H9 (cell line): ENCODE measurements around the gene TRMT1. TPM values are rescaled to one million over a fixed set of nuclear protein-coding genes. Genes with fewer than 3 reads are reported as not detected.

ENCODE experiments used
- DNase-seq: peaks from one replicate; pipeline ENCODE4 v3.0.0-alpha.2; 2017
- H2AFZ ChIP-seq: one replicate; pipeline ENCODE4 v1.6.1; 2013; ENCODE audit warnings: mild to moderate bottlenecking, low read length, control low read depth, moderate library complexity
- H2AK5ac ChIP-seq: 2 replicates; pipeline ENCODE4 v1.6.1; 2013; ENCODE audit warnings: low read length, control low read depth, mixed read lengths; ENCODE audit not compliant: insufficient read length
- H2BK120ac ChIP-seq: one replicate; pipeline ENCODE4 v1.6.1; 2013; ENCODE audit warnings: low read depth, mild to moderate bottlenecking, low read length, control low read depth, inconsistent platforms; ENCODE audit not compliant: poor library complexity, severe bottlenecking
- H2BK12ac ChIP-seq: 2 replicates; pipeline ENCODE4 v1.6.1; 2013; ENCODE audit warnings: low read length, control low read depth, mixed read lengths, low read depth; ENCODE audit not compliant: insufficient read length
- H2BK15ac ChIP-seq: 2 replicates; pipeline ENCODE4 v1.6.1; 2013; ENCODE audit warnings: low read depth, low read length, control low read depth
- H2BK20ac ChIP-seq: one replicate; pipeline ENCODE4 v1.6.1; 2013; ENCODE audit warnings: low read depth, mild to moderate bottlenecking, low read length, control low read depth, inconsistent platforms; ENCODE audit not compliant: poor library complexity, severe bottlenecking
- H2BK5ac ChIP-seq: 2 replicates; pipeline ENCODE4 v1.6.1; 2013; ENCODE audit warnings: low read length, control low read depth, mixed read lengths; ENCODE audit not compliant: insufficient read length
- H3K14ac ChIP-seq: 2 replicates; pipeline ENCODE4 v1.6.1; 2013; ENCODE audit warnings: low read length, control low read depth; ENCODE audit not compliant: insufficient read depth
- H3K18ac ChIP-seq: 2 replicates; pipeline ENCODE4 v1.6.1; 2013; ENCODE audit warnings: low read depth, mild to moderate bottlenecking, mixed read lengths, low read length, control low read depth; ENCODE audit not compliant: insufficient read length
- H3K23ac ChIP-seq: 2 replicates; pipeline ENCODE4 v1.6.1; 2013; ENCODE audit warnings: low read length, control low read depth, mixed read lengths, low read depth; ENCODE audit not compliant: insufficient read length
- H3K23me2 ChIP-seq: 2 replicates; pipeline ENCODE4 v1.6.1; 2013; ENCODE audit warnings: low read depth, mild to moderate bottlenecking, mixed read lengths, low read length, control low read depth; ENCODE audit not compliant: insufficient read length, poor library complexity, severe bottlenecking
- H3K27ac ChIP-seq: 2 replicates; pipeline ENCODE4 v1.5.1; 2013; ENCODE audit warnings: low read length, control low read depth, mixed read lengths, low read depth; ENCODE audit not compliant: insufficient read length
- H3K27me3 ChIP-seq: 2 replicates; pipeline ENCODE4 v1.6.1; 2013; ENCODE audit warnings: low read length, control low read depth, inconsistent platforms; ENCODE audit not compliant: insufficient read depth
- H3K4ac ChIP-seq: 2 replicates; pipeline ENCODE4 v1.6.1; 2013; ENCODE audit warnings: low read depth, mild to moderate bottlenecking, control low read depth, inconsistent platforms, low read length, moderate library complexity
- H3K4me1 ChIP-seq: 2 replicates; pipeline ENCODE4 v1.6.1; 2013; ENCODE audit warnings: low read length, control low read depth, inconsistent platforms; ENCODE audit not compliant: insufficient read depth
- H3K4me2 ChIP-seq: 2 replicates; pipeline ENCODE4 v1.6.1; 2013; ENCODE audit warnings: low read length, control low read depth, mixed read lengths; ENCODE audit not compliant: insufficient read length, insufficient read depth
- H3K56ac ChIP-seq: 2 replicates; pipeline ENCODE4 v1.6.1; 2013; ENCODE audit warnings: low read depth, mild to moderate bottlenecking, mixed read lengths, low read length, control low read depth; ENCODE audit not compliant: insufficient read length
- H3K79me1 ChIP-seq: 2 replicates; pipeline ENCODE4 v1.6.1; 2013; ENCODE audit warnings: low read depth, mild to moderate bottlenecking, moderate library complexity, low read length, control low read depth, inconsistent platforms; ENCODE audit not compliant: insufficient read depth, poor library complexity, severe bottlenecking
- H3K79me2 ChIP-seq: 2 replicates; pipeline ENCODE4 v1.6.1; 2013; ENCODE audit warnings: low read length, control low read depth, inconsistent platforms; ENCODE audit not compliant: insufficient read depth
- H3K9ac ChIP-seq: 2 replicates; pipeline ENCODE4 v1.6.1; 2013; ENCODE audit warnings: low read length, control low read depth, mixed read lengths; ENCODE audit not compliant: insufficient read length; ENCODE audit errors: extremely low read depth
- H3K9me3 ChIP-seq: one replicate; pipeline ENCODE4 v1.6.1; 2013; ENCODE audit warnings: low read depth, low read length, inconsistent platforms; ENCODE audit not compliant: control insufficient read depth
- H3T11ph ChIP-seq: one replicate; pipeline ENCODE4 v1.6.1; 2013; ENCODE audit warnings: mild to moderate bottlenecking, low read length, control low read depth, inconsistent platforms
- H4K20me1 ChIP-seq: one replicate; pipeline ENCODE4 v1.6.1; 2013; ENCODE audit not compliant: control insufficient read depth, insufficient read length, insufficient read depth
- H4K5ac ChIP-seq: 2 replicates; pipeline ENCODE4 v1.6.1; 2013; ENCODE audit warnings: low read depth, mild to moderate bottlenecking, mixed read lengths, low read length, control low read depth; ENCODE audit not compliant: insufficient read length
- H4K8ac ChIP-seq: replicated peaks from 2 replicates; pipeline ENCODE4 v1.6.1; 2013; ENCODE audit warnings: low read length, control low read depth, mixed read lengths, low read depth; ENCODE audit not compliant: insufficient read length
- H4K91ac ChIP-seq: 2 replicates; pipeline ENCODE4 v1.6.1; 2013; ENCODE audit warnings: low read depth, mild to moderate bottlenecking, moderate library complexity, mixed read lengths, low read length, control low read depth; ENCODE audit not compliant: insufficient read length
- H3K27ac Mint-ChIP-seq, 3 experiments: 2 replicates in 2 of 3; 3 replicates in 1 of 3; pipeline ENCODE4 v1.8.0; 2020 to 2021; ENCODE audit warnings: mixed read lengths in 3 of 3, mild to moderate bottlenecking in 1 of 3, moderate library complexity in 1 of 3
- H3K27me3 Mint-ChIP-seq: 2 replicates; pipeline ENCODE4 v1.8.0; 2021; ENCODE audit warnings: low read depth, mild to moderate bottlenecking, moderate library complexity, mixed read lengths
- H3K36me3 Mint-ChIP-seq, 3 experiments: 2 replicates in 2 of 3; 3 replicates in 1 of 3; pipeline ENCODE4 v1.8.0; 2020 to 2021; ENCODE audit warnings: low read depth in 3 of 3, mixed read lengths in 3 of 3; ENCODE audit not compliant: insufficient read depth in 1 of 3
- H3K4me1 Mint-ChIP-seq, 2 experiments: 2 replicates each; pipeline ENCODE4 v1.8.0; 2020; ENCODE audit warnings: mixed read lengths in 2 of 2
- H3K4me3 Mint-ChIP-seq, 2 experiments: 2 replicates in 1 of 2; 3 replicates in 1 of 2; pipeline ENCODE4 v1.8.0; 2020 to 2021; ENCODE audit warnings: mild to moderate bottlenecking in 2 of 2, mixed read lengths in 2 of 2, moderate library complexity in 1 of 2
- H3K9me3 Mint-ChIP-seq, 2 experiments: 2 replicates in 1 of 2; 3 replicates in 1 of 2; pipeline ENCODE4 v1.8.0; 2020; ENCODE audit warnings: mild to moderate bottlenecking in 2 of 2, mixed read lengths in 2 of 2, moderate library complexity in 1 of 2
- WGBS: extraction: QIAGEN DNeasy Blood & Tissue Kit; methylation state at CpG from one replicate; pipeline ENCODE4 v1.1.7; 2013; ENCODE audit warnings: missing lambda C conversion rate, low lambda C conversion rate, mixed read lengths; ENCODE audit not compliant: insufficient read length; ENCODE audit errors: extremely low coverage; 5-methylcytosine and 5-hydroxymethylcytosine counted together
- total RNA-seq: library from RNA; stranded (reverse); gene quantifications from 2 replicates; pipeline ENCODE4 v1.2.1, GENCODE V29; 2021
- TF ChIP-seq, protein P1 (sequence below): fragments of 200-600 bp; sonication (generic); conservative IDR thresholded peaks from 3 replicates; pipeline ENCODE4 v1.8.0; 2021; ENCODE audit warnings: antibody characterized with exemption, mild to moderate bottlenecking

The TRMT1 gene
- total RNA-seq, 1 experiment from 2014 or later: 95.7 TPM

DNA sequence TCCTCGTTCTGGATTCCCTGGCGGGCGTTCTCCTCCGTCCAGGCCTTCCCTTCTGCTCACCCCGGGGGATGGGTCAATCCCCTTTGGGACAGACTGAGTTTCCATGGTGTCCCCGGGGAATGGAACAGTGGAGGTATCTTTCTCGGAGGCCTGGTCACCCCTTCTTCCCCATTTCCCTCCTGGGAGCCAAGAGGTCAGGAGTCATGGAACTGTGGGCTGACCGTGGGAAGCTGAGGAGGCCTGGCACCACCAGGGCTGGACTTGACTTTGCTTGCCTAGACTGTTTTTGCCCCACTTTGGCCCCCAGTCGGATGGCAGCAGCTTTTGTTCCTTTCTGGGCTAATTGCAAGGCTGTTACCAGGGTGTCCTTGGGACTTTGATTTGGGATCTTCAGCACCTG lies 3.5 kb upstream of the TRMT1 start:
- DNase-seq: peak; percentile 13
- no peak overlapping the region for H2BK15ac ChIP-seq

More for the DNA sequence above, 3.5 kb upstream of the TRMT1 start:
- Histone ChIP-seq H3K4me1 (peaks cover 11% of the 10 kb centered on the region; the same call in 1 of the 2 replicates), H3K23ac (no peak overlapping the region), H2AK5ac (no peak overlapping the region), H2BK120ac (no peak overlapping the region), H3K4ac (no peak overlapping the region), H4K20me1 (no peaks in the 10 kb centered on the region), H4K5ac (no peak overlapping the region), H2BK20ac (no peak overlapping the region), H3K79me2 (peaks cover 62% of the 10 kb centered on the region), H4K8ac (no peak overlapping the region), H3K14ac (no peak overlapping the region), H2BK5ac (no peak overlapping the region), H2AFZ (no peak overlapping the region), H3T11ph (no peak overlapping the region), H2BK12ac (no peak overlapping the region), H3K9ac (no peak overlapping the region), H3K4me2 (no peak overlapping the region), H3K27me3 (no peaks in the 10 kb centered on the region), H3K18ac (no peak overlapping the region), H3K23me2 (peaks cover 11% of the 10 kb centered on the region), H4K91ac (no peak overlapping the region), H3K27ac (no peak overlapping the region), H3K79me1 (peaks cover 2% of the 10 kb centered on the region), H3K9me3 (no peaks in the 10 kb centered on the region), H3K56ac (no peak overlapping the region)
- no CpG with 5 or more reads among the region's 9 CpGs for WGBS
- Mint-ChIP-seq H3K9me3 (peaks cover 0 to 1% of the 10 kb centered on the region in 2 experiments; a peak in 2 of 5 replicates), H3K4me3 (peak overlapping the region; percentile 82 to 93), H3K27ac (no peak overlapping the region), H3K27me3 (no peaks in the 10 kb centered on the region), H3K36me3 (peaks cover 10 to 53% (median 42%) of the 10 kb centered on the region in 3 experiments; a peak in 6 of 7 replicates), H3K4me1 (peaks cover 52 to 56% of the 10 kb centered on the region in 2 experiments)
- TF ChIP-seq, protein P1, sequence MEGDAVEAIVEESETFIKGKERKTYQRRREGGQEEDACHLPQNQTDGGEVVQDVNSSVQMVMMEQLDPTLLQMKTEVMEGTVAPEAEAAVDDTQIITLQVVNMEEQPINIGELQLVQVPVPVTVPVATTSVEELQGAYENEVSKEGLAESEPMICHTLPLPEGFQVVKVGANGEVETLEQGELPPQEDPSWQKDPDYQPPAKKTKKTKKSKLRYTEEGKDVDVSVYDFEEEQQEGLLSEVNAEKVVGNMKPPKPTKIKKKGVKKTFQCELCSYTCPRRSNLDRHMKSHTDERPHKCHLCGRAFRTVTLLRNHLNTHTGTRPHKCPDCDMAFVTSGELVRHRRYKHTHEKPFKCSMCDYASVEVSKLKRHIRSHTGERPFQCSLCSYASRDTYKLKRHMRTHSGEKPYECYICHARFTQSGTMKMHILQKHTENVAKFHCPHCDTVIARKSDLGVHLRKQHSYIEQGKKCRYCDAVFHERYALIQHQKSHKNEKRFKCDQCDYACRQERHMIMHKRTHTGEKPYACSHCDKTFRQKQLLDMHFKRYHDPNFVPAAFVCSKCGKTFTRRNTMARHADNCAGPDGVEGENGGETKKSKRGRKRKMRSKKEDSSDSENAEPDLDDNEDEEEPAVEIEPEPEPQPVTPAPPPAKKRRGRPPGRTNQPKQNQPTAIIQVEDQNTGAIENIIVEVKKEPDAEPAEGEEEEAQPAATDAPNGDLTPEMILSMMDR: no peak
